NT2/D1 (cell line): ENCODE measurements around the gene LYPD5.
"Not testable (repeated sequence)": the region's sequence is repeated elsewhere in the genome, so short reads cannot be mapped to it uniquely, and the experiment has no call there.

Experiments
- DNase-seq: peaks from one replicate; pipeline ENCODE4 v3.0.0-alpha.2; 2011; ENCODE audit warnings: low read depth, low spot score
- H3K27me3 ChIP-seq: 2 replicates; pipeline ENCODE4 v1.6.0; 2011; ENCODE audit warnings: mild to moderate bottlenecking; ENCODE audit not compliant: insufficient read length, insufficient read depth
- H3K36me3 ChIP-seq: 2 replicates; pipeline ENCODE4 v1.6.1; 2011; ENCODE audit warnings: mild to moderate bottlenecking, low read length, mixed read lengths; ENCODE audit not compliant: insufficient read depth, insufficient read length
- H3K4me1 ChIP-seq: 2 replicates; pipeline ENCODE4 v1.5.1; 2011; ENCODE audit not compliant: insufficient read depth, insufficient read length
- H3K4me3 ChIP-seq: 2 replicates; pipeline ENCODE4 v1.5.1; 2011; ENCODE audit warnings: low read depth; ENCODE audit not compliant: insufficient read length
- H3K9ac ChIP-seq: 2 replicates; pipeline ENCODE4 v1.6.0; 2011; ENCODE audit warnings: low read depth; ENCODE audit not compliant: insufficient read length
- H3K9me3 ChIP-seq: 2 replicates; pipeline ENCODE4 v1.5.1; 2011; ENCODE audit warnings: mild to moderate bottlenecking, low read length; ENCODE audit not compliant: insufficient read depth
- SUZ12 ChIP-seq: IDR thresholded peaks from 2 replicates; pipeline ENCODE4 v1.6.1; 2011; ENCODE audit not compliant: insufficient read length, insufficient read depth; ENCODE audit errors: extremely low read depth
- YY1 ChIP-seq: IDR thresholded peaks from 2 replicates; pipeline ENCODE4 v1.6.1; 2011; ENCODE audit not compliant: insufficient read length, insufficient read depth
- ZNF274 ChIP-seq: IDR thresholded peaks from 2 replicates; pipeline ENCODE4 v1.6.1; 2011; ENCODE audit warnings: mild to moderate bottlenecking, low read depth, low read length

Gene LYPD5

GRCh38 chr19:43814663-43815352, 12.6 kb upstream of the LYPD5 start:
- TF ChIP-seq SUZ12, result no peak
- no peak for TF ChIP-seq YY1
- no peak for TF ChIP-seq ZNF274
- H3K4me3 ChIP-seq, result no peak overlapping the region
- DNase-seq, result no peak

GRCh38 chr19:43812688-43813087, 10.4 kb upstream of the LYPD5 start:
- no peak for DNase-seq
- TF ChIP-seq YY1 (no peak), ZNF274 (no peak), SUZ12 (no peak)
- Histone ChIP-seq H3K4me3 (no peak overlapping the region), H3K27me3 (no peaks in the 10 kb centered on the region), H3K9ac (no peak overlapping the region), H3K36me3 (no peaks in the 10 kb centered on the region), H3K9me3 (no peaks in the 10 kb centered on the region; the same call in 1 of the 2 replicates), H3K4me1 (no peaks in the 10 kb centered on the region)

More at GRCh38 chr19:43814663-43815352, 12.6 kb upstream of the LYPD5 start:
- no peaks in the 10 kb centered on the region for H3K36me3 ChIP-seq
- no peaks in the 10 kb centered on the region for H3K27me3 ChIP-seq
- no peaks in the 10 kb centered on the region for H3K4me1 ChIP-seq
- no peak overlapping the region for H3K9ac ChIP-seq
- peaks cover 9% of the 10 kb centered on the region; the same call in 1 of the 2 replicates for H3K9me3 ChIP-seq

DNA sequence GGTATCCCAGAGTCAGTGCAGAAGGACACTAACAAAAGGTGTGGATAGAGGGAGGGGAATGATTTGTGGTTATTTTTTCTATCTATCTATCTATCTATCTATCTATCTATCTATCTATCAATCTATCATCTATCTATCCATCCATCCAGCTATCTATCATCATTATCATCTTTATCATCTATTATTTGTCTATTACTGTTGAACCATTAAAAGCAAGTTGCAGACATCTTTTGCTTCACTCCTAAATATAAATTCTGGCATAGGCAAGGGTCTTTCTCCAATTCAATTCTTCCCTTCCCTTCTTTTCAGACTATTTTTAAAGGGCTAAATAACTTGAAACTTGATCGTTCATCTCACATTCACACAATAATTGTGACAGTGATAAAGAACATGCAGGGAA, 10.0 kb upstream of the LYPD5 start:
- no peak overlapping the region for H3K4me3 ChIP-seq
- DNase-seq, result no peak
- H3K9me3 ChIP-seq, result no peaks in the 10 kb centered on the region; the same call in 1 of the 2 replicates

GRCh38 chr19:43811837-43812236, 9.6 kb upstream of the LYPD5 start:
- Histone ChIP-seq H3K36me3 (no peaks in the 10 kb centered on the region), H3K4me3 (no peak overlapping the region), H3K4me1 (no peaks in the 10 kb centered on the region), H3K27me3 (no peaks in the 10 kb centered on the region), H3K9me3 (no peaks in the 10 kb centered on the region), H3K9ac (no peak overlapping the region)
- no peak for DNase-seq
- TF ChIP-seq SUZ12, result no peak
- no peak for TF ChIP-seq ZNF274
- TF ChIP-seq YY1, result no peak

More for the DNA sequence above, 10.0 kb upstream of the LYPD5 start:
- H3K9ac ChIP-seq, result no peak overlapping the region
- no peaks in the 10 kb centered on the region for H3K27me3 ChIP-seq
- H3K4me1 ChIP-seq, result no peaks in the 10 kb centered on the region
- no peak for TF ChIP-seq YY1
- TF ChIP-seq SUZ12, result no peak
- no peak for TF ChIP-seq ZNF274
- no peaks in the 10 kb centered on the region for H3K36me3 ChIP-seq

GRCh38 chr19:43809762-43810696, 7.8 kb upstream of the LYPD5 start:
- Histone ChIP-seq H3K4me3 (no peak overlapping the region), H3K9ac (no peak overlapping the region), H3K4me1 (no peaks in the 10 kb centered on the region), H3K9me3 (no peaks in the 10 kb centered on the region), H3K36me3 (no peaks in the 10 kb centered on the region), H3K27me3 (no peaks in the 10 kb centered on the region)
- TF ChIP-seq ZNF274 (no peak), SUZ12 (no peak), YY1 (no peak)
- no peak for DNase-seq

GRCh38 chr19:43807651-43808050, 5.4 kb upstream of the LYPD5 start:
- Histone ChIP-seq H3K9me3 (no peaks in the 10 kb centered on the region), H3K4me3 (no peak overlapping the region), H3K36me3 (no peaks in the 10 kb centered on the region), H3K27me3 (no peaks in the 10 kb centered on the region), H3K9ac (no peak overlapping the region), H3K4me1 (no peaks in the 10 kb centered on the region)
- DNase-seq, result no peak
- TF ChIP-seq ZNF274 (no peak), SUZ12 (no peak), YY1 (no peak)

DNA sequence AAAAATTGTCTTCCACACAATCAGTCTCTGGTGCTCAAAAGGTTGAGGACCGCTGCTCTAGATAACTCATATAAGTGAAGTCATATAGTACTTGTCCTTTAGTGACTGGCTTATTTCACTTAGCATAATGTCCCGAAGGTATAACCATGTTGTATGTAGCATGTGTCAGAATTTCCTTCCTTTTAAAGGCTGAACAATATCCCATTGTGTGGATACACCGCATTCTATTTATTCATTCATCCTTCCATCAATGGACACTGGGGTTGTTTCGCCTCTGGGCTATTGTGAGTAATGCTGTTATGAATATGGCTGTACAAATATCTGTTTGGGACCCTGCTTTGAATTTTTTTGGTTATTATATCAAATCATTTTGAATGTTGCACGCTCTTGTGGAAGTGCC, 4.6 kb upstream of the LYPD5 start:
- Histone ChIP-seq H3K4me1 (no peaks in the 10 kb centered on the region), H3K36me3 (no peaks in the 10 kb centered on the region), H3K27me3 (no peaks in the 10 kb centered on the region), H3K4me3 (no peak overlapping the region), H3K9me3 (no peaks in the 10 kb centered on the region), H3K9ac (no peak overlapping the region)
- no peak for DNase-seq
- TF ChIP-seq ZNF274 (no peak), SUZ12 (no peak), YY1 (no peak)

- not testable (repeated sequence) for H3K27me3 ChIP-seq, H3K9ac ChIP-seq, H3K9me3 ChIP-seq, H3K36me3 ChIP-seq, DNase-seq, H3K4me3 ChIP-seq, H3K4me1 ChIP-seq
These were observed 4.2 kb upstream of the LYPD5 start for GRCh38 chr19:43806401-43806800.
